ENCODE data around the gene IER5L. TPM values are rescaled to one million over a fixed set of nuclear protein-coding genes. Genes with fewer than 3 reads are reported as not detected.
A peak's percentile ranks its signal among the peaks of the same experiment; 100 is the strongest.

Gene IER5L
- total and polyA plus RNA-seq, 10 donors, result 3.9 to 14.0 (median 8.2) TPM

GRCh38 chr9:129201866-129202265 lies 23.8 kb upstream of the IER5L start:
- no peak for DNase-seq
- intact Hi-C loops (cut with DNase I; ENCODE audit: low total_unique reads), result no loop called here
- Histone ChIP-seq H3K9me3 (peaks cover 0 to 4% (median 0%) of the 10 kb centered on the region in 8 donors), H3K4me1 (peaks cover 0 to 31% (median 15%) of the 10 kb centered on the region in 6 donors), H3K27me3 (replicated peaks in 1 of 7) (peaks cover 0 to 19% (median 0%) of the 10 kb centered on the region in 7 donors), H3K4me3 (no peak overlapping the region), H3K27ac (peak overlapping the region in 1 of 8 donors; percentile 88), H3K36me3 (no peaks in the 10 kb centered on the region)
- WGBS, 5 donors, result 49 to 65% (median 64%) methylated on average over 9 of the region's 9 CpGs
- TF ChIP-seq CTCF (IDR thresholded peaks at IDR 0.05 in 8 of 11, conservative IDR thresholded peaks at IDR 0.05 in 3 of 11) (no peak), POLR2AphosphoS5 (IDR thresholded peaks at IDR 0.05) (no peak), POLR2A (IDR thresholded peaks at IDR 0.05) (no peak)

GRCh38 chr9:129201289-129201688 lies 23.2 kb upstream of the IER5L start:
- H3K36me3 ChIP-seq, result no peaks in the 10 kb centered on the region
- peaks cover 0 to 4% (median 0%) of the 10 kb centered on the region in 8 donors for H3K9me3 ChIP-seq
- intact Hi-C loops (cut with DNase I; ENCODE audit: low total_unique reads), result no loop called here
- 78 to 95% (median 80%) methylated on average over 8 to 9 of the region's 9 CpGs for WGBS, 5 donors
- TF ChIP-seq POLR2AphosphoS5 (IDR thresholded peaks at IDR 0.05) (no peak), POLR2A (IDR thresholded peaks at IDR 0.05) (no peak), CTCF (IDR thresholded peaks at IDR 0.05 in 8 of 11, conservative IDR thresholded peaks at IDR 0.05 in 3 of 11) (no peak)
- DNase-seq, result no peak
- peaks cover 0 to 25% (median 0%) of the 10 kb centered on the region in 7 donors for H3K27me3 ChIP-seq (replicated peaks in 1 of 7)
- no peak overlapping the region for H3K27ac ChIP-seq
- H3K4me3 ChIP-seq, result no peak overlapping the region
- H3K4me1 ChIP-seq, result peaks cover 0 to 31% (median 15%) of the 10 kb centered on the region in 6 donors

GRCh38 chr9:129200255-129200654 lies 22.2 kb upstream of the IER5L start:
- WGBS, 5 donors, result 87 to 97% (median 93%) methylated on average over 6 of the region's 6 CpGs
- TF ChIP-seq POLR2AphosphoS5 (IDR thresholded peaks at IDR 0.05) (no peak), POLR2A (IDR thresholded peaks at IDR 0.05) (no peak), CTCF (IDR thresholded peaks at IDR 0.05 in 8 of 11, conservative IDR thresholded peaks at IDR 0.05 in 3 of 11) (no peak)
- no peaks in the 10 kb centered on the region for H3K36me3 ChIP-seq
- peaks cover 0 to 4% (median 0%) of the 10 kb centered on the region in 8 donors for H3K9me3 ChIP-seq
- no peak for DNase-seq
- peaks cover 0 to 31% (median 15%) of the 10 kb centered on the region in 6 donors for H3K4me1 ChIP-seq
- H3K27ac ChIP-seq, result no peak overlapping the region
- peaks cover 0 to 35% (median 5%) of the 10 kb centered on the region in 7 donors for H3K27me3 ChIP-seq (replicated peaks in 1 of 7)
- intact Hi-C loops (cut with DNase I; ENCODE audit: low total_unique reads), result no loop called here
- H3K4me3 ChIP-seq, result no peak overlapping the region

- intact Hi-C loops (cut with DNase I; ENCODE audit: low total_unique reads), result no loop called here
- WGBS, 5 donors, result 75 to 85% (median 80%) methylated on average over 6 to 7 of the region's 7 CpGs
These were observed 21.0 kb upstream of the IER5L start for GRCh38 chr9:129199044-129199435.

More at GRCh38 chr9:129199044-129199435, 21.0 kb upstream of the IER5L start:
- Histone ChIP-seq H3K4me3 (no peak overlapping the region), H3K36me3 (no peaks in the 10 kb centered on the region), H3K9me3 (peaks cover 0 to 4% (median 0%) of the 10 kb centered on the region in 8 donors), H3K4me1 (peaks cover 0 to 31% (median 15%) of the 10 kb centered on the region in 6 donors), H3K27me3 (replicated peaks in 1 of 7) (peaks cover 0 to 47% (median 5%) of the 10 kb centered on the region in 7 donors), H3K27ac (peak overlapping the region in 6 of 8 donors; percentile 54 to 67 (median 62))
- TF ChIP-seq POLR2AphosphoS5 (IDR thresholded peaks at IDR 0.05) (no peak), CTCF (IDR thresholded peaks at IDR 0.05 in 8 of 11, conservative IDR thresholded peaks at IDR 0.05 in 3 of 11) (no peak), POLR2A (IDR thresholded peaks at IDR 0.05) (no peak)
- DNase-seq, result no peak
